AG10803 (cell line): ENCODE data around the gene PLA2G1B.
"Not testable (repeated sequence)": the region's sequence is repeated elsewhere in the genome, so short reads cannot be mapped to it uniquely, and the experiment has no call there.

Experiments
- DNase-seq: peaks from one replicate; pipeline ENCODE4 v3.0.0; 2010; ENCODE audit warnings: low read depth
- H3K4me3 ChIP-seq: 2 replicates; pipeline ENCODE4 v1.5.1; 2011; ENCODE audit warnings: mild to moderate bottlenecking, low read length, control low read depth
- CTCF ChIP-seq: conservative IDR thresholded peaks from 2 replicates; pipeline ENCODE4 v1.5.1; 2011; ENCODE audit warnings: mild to moderate bottlenecking, low read length, control low read depth, inconsistent platforms

The PLA2G1B gene

GRCh38 chr12:120339256-120339655 is 11.7 kb upstream of the PLA2G1B start:
- TF ChIP-seq CTCF, result no peak
- no peak for DNase-seq
- H3K4me3 ChIP-seq, result no peak overlapping the region

GRCh38 chr12:120337730-120338129 is 10.2 kb upstream of the PLA2G1B start:
- DNase-seq, result no peak
- no peak overlapping the region for H3K4me3 ChIP-seq
- no peak for TF ChIP-seq CTCF

- not testable (repeated sequence) for H3K4me3 ChIP-seq, DNase-seq
Observed at GRCh38 chr12:120336392-120336791, 8.8 kb upstream of the PLA2G1B start.

- H3K4me3 ChIP-seq, result not testable (repeated sequence)
- TF ChIP-seq CTCF, result peak; percentile 70
- peak; percentile 33 for DNase-seq
Observed at GRCh38 chr12:120335447-120335846, 7.9 kb upstream of the PLA2G1B start.

- TF ChIP-seq CTCF, result no peak
- DNase-seq, result no peak
Observed at GRCh38 chr12:120332523-120332922, 4.9 kb upstream of the PLA2G1B start.

GRCh38 chr12:120332041-120332440 is 4.5 kb upstream of the PLA2G1B start:
- H3K4me3 ChIP-seq, result no peak overlapping the region
- DNase-seq, result no peak
- TF ChIP-seq CTCF, result no peak

More at GRCh38 chr12:120332523-120332922, 4.9 kb upstream of the PLA2G1B start:
- H3K4me3 ChIP-seq, result no peak overlapping the region

- no peak for DNase-seq
- no peak for TF ChIP-seq CTCF
- no peak overlapping the region for H3K4me3 ChIP-seq
Observed at GRCh38 chr12:120331390-120331789, 3.8 kb upstream of the PLA2G1B start.

- no peak for TF ChIP-seq CTCF
- H3K4me3 ChIP-seq, result no peak overlapping the region
- DNase-seq, result no peak
Observed at GRCh38 chr12:120328228-120328627, 649 bp upstream of the PLA2G1B start.
